ENCODE results near the gene HCAR1.

DNA sequence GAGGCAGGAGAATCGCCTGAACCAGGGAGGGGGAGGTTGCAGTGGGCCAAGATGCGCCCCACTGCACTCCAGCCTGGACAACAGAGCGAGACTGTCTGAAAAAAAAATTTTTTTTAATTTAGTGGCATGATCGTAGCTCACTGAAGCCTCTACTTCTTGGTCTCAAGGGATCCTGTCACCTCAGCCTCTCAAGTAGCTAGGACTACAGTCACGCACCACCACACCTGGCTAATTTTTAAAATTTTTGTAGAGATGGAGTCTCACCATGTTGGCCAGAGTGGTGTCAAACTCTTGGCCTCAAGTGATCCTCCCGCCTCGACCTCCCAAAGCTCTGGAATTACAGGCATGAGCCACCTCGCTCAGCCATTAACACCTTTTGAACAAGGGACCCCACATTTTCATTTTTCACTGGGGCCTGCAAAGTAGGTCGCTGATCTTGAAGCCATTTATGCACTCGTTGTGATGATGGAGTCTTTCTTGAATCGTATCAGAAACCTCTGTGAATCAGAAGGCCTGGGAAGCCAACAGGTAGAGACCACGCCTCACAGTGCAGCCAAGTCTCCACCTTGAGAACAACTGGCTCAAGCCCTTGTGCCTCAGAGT, 5.9 kb downstream of the HCAR1 start:
- TF ChIP-seq EZH2 (IDR thresholded peaks at IDR 0.05; ENCODE audit: insufficient read depth, poor library complexity, severe bottlenecking) (no peak), EZH2phosphoT487 (IDR thresholded peaks at IDR 0.05; ENCODE audit: insufficient read depth, low read depth) (no peak)

Measured in GM23248 (cell line).